ENCODE measurements around the gene SYT1.

GRCh38 chr12:79351251-79351650 is 486.7 kb downstream of the SYT1 start:
- TF ChIP-seq CTCF (IDR thresholded peaks at IDR 0.05) (no peak), POLR2A (IDR thresholded peaks at IDR 0.05) (no peak), POLR2AphosphoS5 (IDR thresholded peaks at IDR 0.05) (no peak), EP300 (IDR thresholded peaks at IDR 0.05) (no peak)

Data from sigmoid colon (tissue), 4 donors.